ENCODE data around the gene SEZ6. TPM values are rescaled to one million over a fixed set of nuclear protein-coding genes. Genes with fewer than 3 reads are reported as not detected.

SEZ6 gene
- total and polyA plus RNA-seq, 2 of the 4 experiments (the other 2 are of a cell fraction), result not detected

GRCh38 chr17:28950752-28951427 is 54.9 kb downstream of the SEZ6 start:
- Histone ChIP-seq H2BK120ac (ENCODE audit: low read depth, low read length) (peak overlapping the region; percentile 70), H3K23ac (ENCODE audit: low read depth, low read length) (peak overlapping the region; percentile 97), H3K9me3 (ENCODE audit: control insufficient read depth, insufficient read depth, low read length) (no peaks in the 10 kb centered on the region), H4K91ac (ENCODE audit: insufficient read depth, low read depth, low read length) (peak overlapping the region; percentile 87), H2BK15ac (ENCODE audit: low read depth, low read length) (peak overlapping the region; percentile 9; the same call in 1 of the 3 replicates), H3K9me1 (ENCODE audit: insufficient read depth, low read length) (peaks cover 12% of the 10 kb centered on the region), H2AK9ac (replicated peaks; ENCODE audit: low read depth, low read length, poor library complexity) (peak overlapping the region; percentile 98), H2AK5ac (ENCODE audit: low read depth, low read length) (peak overlapping the region; percentile 90), H4K8ac (ENCODE audit: low read depth in 2 of 2, low read length in 2 of 2) (peak overlapping the region; percentile 70 to 86; a peak in 3 of 4 replicates), H3K4me3 (ENCODE audit: insufficient read depth, low read depth, low read length) (peak overlapping the region; percentile 92), H3K4me1 (ENCODE audit: control insufficient read depth, insufficient read depth, low read length) (peaks cover 3% of the 10 kb centered on the region; the same call in 1 of the 2 replicates), H3K14ac (replicated peaks; ENCODE audit: low read depth, low read length) (peak overlapping the region; percentile 94), H3K9ac (ENCODE audit: low read depth, low read length) (peak overlapping the region; percentile 90), H2BK20ac (ENCODE audit: low read depth, low read length) (no peak overlapping the region), H3K4me2 (ENCODE audit: low read depth, low read length) (peak overlapping the region; percentile 73), H3K18ac (ENCODE audit: low read depth, low read length) (peak overlapping the region; percentile 14; the same call in 1 of the 2 replicates), H3K79me1 (ENCODE audit: low read depth in 1 of 2, low read length in 2 of 2) (peaks cover 0 to 30% of the 10 kb centered on the region in 2 experiments; a peak in 2 of 4 replicates), H4K5ac (ENCODE audit: low read depth, low read length) (peak overlapping the region; percentile 51), H2AFZ (replicated peaks; ENCODE audit: low read length, poor library complexity) (peak overlapping the region; percentile 99), H4K20me1 (ENCODE audit: insufficient read depth, low read length) (peaks cover 38% of the 10 kb centered on the region), H2BK5ac (ENCODE audit: low read depth, low read length, poor library complexity, severe bottlenecking) (peak overlapping the region; percentile 83), H3K27ac (ENCODE audit: insufficient read depth, low read length) (peak overlapping the region; percentile 91), H3K27me3 (ENCODE audit: control insufficient read depth, insufficient read depth, low read length) (no peaks in the 10 kb centered on the region), H3K36me3 (ENCODE audit: control insufficient read depth, insufficient read depth, low read length) (no peaks in the 10 kb centered on the region), H3K4ac (ENCODE audit: low read depth, low read length) (peak overlapping the region; percentile 90), H3K56ac (ENCODE audit: extremely low read depth, insufficient read depth, low read length) (peak overlapping the region; percentile 88)
- in situ Hi-C loops (cut with MboI; ENCODE audit: low sequenced_read_pairs) (no loop called here), dilution Hi-C loops (cut with HindIII; ENCODE audit: low sequenced_read_pairs, unreplicated experiment) (no loop called here), intact Hi-C loops (cut with micrococcal nuclease) (no loop called here)
- ChIA-PET POLR2A (ENCODE audit: unreplicated experiment) (interaction anchor here (0.6 to 1.0 kb wide), 2 partner anchors 14 to 741 kb away, joined by 3 to 6 read pairs; no protein-coding TSS in a partner anchor), CTCF (interaction anchor here (1.3 kb wide), 1 partner anchor 15 kb away, joined by 4 read pairs; no protein-coding TSS in a partner anchor)
- DNase-seq, result no peak
- ATAC-seq (ENCODE audit: low read depth), result no peak
- 0% methylated on average over 2 of the region's 51 CpGs; no CpG with 5 or more reads in 1 of the 2 experiments for WGBS, 2 experiments (ENCODE audit: extremely low coverage in 2 of 2, insufficient read length in 1 of 2)
- BruUV-seq (replicated peaks), result no TSS peak
- TF ChIP-seq MAZ (IDR thresholded peaks at IDR 0.05; ENCODE audit: borderline replicate concordance, low read depth, low read length) (0 out of 2 replicates have a peak, but pooled peaks have one; percentile 6), FOS (IDR thresholded peaks at IDR 0.05; ENCODE audit: low read depth, low read length) (no peak)
